NCI-H510A treated with DMSO at 0.1 percent for 48 hours (cell line): ENCODE results near the gene JAK1.

Experiments used
- DNase-seq: peaks from one replicate; lab custom pipeline; 2025; lab: John Stamatoyannopoulos, UW

JAK1 gene

GRCh38 chr1:64980745-64981600, 14.6 kb upstream of the JAK1 start:
- DNase-seq: no peak

- DNase-seq: no peak
These were observed 13.0 kb upstream of the JAK1 start for GRCh38 chr1:64979358-64979757.

GRCh38 chr1:64976361-64976760, 10.0 kb upstream of the JAK1 start:
- no peak for DNase-seq

- no peak for DNase-seq
These were observed 9.4 kb upstream of the JAK1 start for GRCh38 chr1:64975740-64976139.

GRCh38 chr1:64975127-64975526, 8.8 kb upstream of the JAK1 start:
- no peak for DNase-seq

- DNase-seq: no peak
These were observed 8.0 kb upstream of the JAK1 start for GRCh38 chr1:64974288-64974825.

GRCh38 chr1:64973061-64973647, 6.8 kb upstream of the JAK1 start:
- no peak for DNase-seq

GRCh38 chr1:64969305-64970046, 3.1 kb upstream of the JAK1 start:
- no peak for DNase-seq

GRCh38 chr1:64967381-64967780, 1.0 kb upstream of the JAK1 start:
- no peak for DNase-seq

GRCh38 chr1:64965366-64966157, 787 bp downstream of the JAK1 start:
- peak; percentile 42 for DNase-seq

GRCh38 chr1:64963466-64963865, 2.9 kb downstream of the JAK1 start:
- no peak for DNase-seq

GRCh38 chr1:64962441-64962840, 3.9 kb downstream of the JAK1 start:
- no peak for DNase-seq

GRCh38 chr1:64961923-64962322, 4.4 kb downstream of the JAK1 start:
- no peak for DNase-seq

GRCh38 chr1:64960731-64961130, 5.6 kb downstream of the JAK1 start:
- no peak for DNase-seq

GRCh38 chr1:64959986-64960385, 6.4 kb downstream of the JAK1 start:
- no peak for DNase-seq

GRCh38 chr1:64956733-64957441, 9.5 kb downstream of the JAK1 start:
- DNase-seq: no peak

- DNase-seq: no peak
These were observed 10.2 kb downstream of the JAK1 start for GRCh38 chr1:64956010-64956640.

GRCh38 chr1:64955097-64956009, 11.0 kb downstream of the JAK1 start:
- DNase-seq: no peak

GRCh38 chr1:64953241-64953640, 13.1 kb downstream of the JAK1 start:
- DNase-seq: no peak
